SK-N-MC (cell line): ENCODE data around the gene ERBB4.

ENCODE experiments used
- DNase-seq: peaks from one replicate; pipeline ENCODE4 v3.0.0-alpha.2; 2011; ENCODE audit warnings: low read depth, low spot score
- H3K27ac ChIP-seq: fragments of 200-600 bp; sonication (generic); 2 replicates; pipeline ENCODE4 v1.5.1; 2016; ENCODE audit warnings: mixed run types
- H3K36me3 ChIP-seq: fragments of 200-600 bp; sonication (generic); 2 replicates; pipeline ENCODE4 v1.6.1; 2017; ENCODE audit warnings: antibody characterized with exemption, low read length, mixed read lengths; ENCODE audit not compliant: insufficient read depth
- H3K4me3 ChIP-seq: fragments of 200-600 bp; sonication (generic); 2 replicates; pipeline ENCODE4 v1.5.1; 2016
- H3K9ac ChIP-seq: fragments of 200-600 bp; sonication (generic); 2 replicates; pipeline ENCODE4 v1.8.0; 2017; ENCODE audit warnings: mixed run types, mixed read lengths; ENCODE audit not compliant: insufficient read length
- H3K9me3 ChIP-seq: fragments of 200-600 bp; sonication (generic); 2 replicates; pipeline ENCODE4 v1.6.1; 2017; ENCODE audit warnings: low read depth, mild to moderate bottlenecking, antibody characterized with exemption, low read length, moderate library complexity, mixed read lengths
- EZH2 ChIP-seq: fragments of 200-600 bp; sonication (generic); IDR thresholded peaks from one replicate; pipeline ENCODE4 v1.6.1; 2017; ENCODE audit warnings: antibody characterized with exemption
- FOXP2 ChIP-seq: optimal IDR thresholded peaks from 2 replicates; pipeline ENCODE3; 2011; ENCODE audit warnings: mild to moderate bottlenecking, moderate library complexity; ENCODE audit not compliant: insufficient read depth; ENCODE audit errors: extremely low read length, control extremely low read depth
- POLR2AphosphoS5 ChIP-seq: IDR thresholded peaks from 2 replicates; pipeline ENCODE4 v1.6.1; 2012; ENCODE audit warnings: mild to moderate bottlenecking, low read depth, low read length, borderline replicate concordance

ERBB4 gene

GRCh38 chr2:212538305-212539071 lies at the start of gene ERBB4:
TSS of gene ERBB4 (minus strand) at chr2:212538802. CDS start at chr2:212538530, 272 bp downstream.
- H3K9me3 ChIP-seq: no peaks in the 10 kb centered on the region
- H3K36me3 ChIP-seq: no peaks in the 10 kb centered on the region
- no peak for DNase-seq
- H3K9ac ChIP-seq: peak within 1 kb of the TSS; percentile 68
- TF ChIP-seq POLR2AphosphoS5: no peak
- no peak for TF ChIP-seq FOXP2
- TF ChIP-seq EZH2: no peak
- no peak within 1 kb of the TSS for H3K27ac ChIP-seq
- peak within 1 kb of the TSS; percentile 89 for H3K4me3 ChIP-seq

- peaks cover 5% of the 10 kb centered on the region; the same call in 1 of the 2 replicates for H3K9me3 ChIP-seq
Observed at GRCh38 chr2:212580117-212580516, 41.5 kb upstream of the ERBB4 start.

GRCh38 chr2:212556296-212556695 lies 17.7 kb upstream of the ERBB4 start:
- Histone ChIP-seq H3K9me3 (no peaks in the 10 kb centered on the region), H3K27ac (no peak overlapping the region), H3K9ac (no peak overlapping the region), H3K4me3 (no peak overlapping the region), H3K36me3 (no peaks in the 10 kb centered on the region)
- no peak for TF ChIP-seq POLR2AphosphoS5
- no peak for TF ChIP-seq FOXP2
- no peak for TF ChIP-seq EZH2
- DNase-seq: no peak

More at GRCh38 chr2:212580117-212580516, 41.5 kb upstream of the ERBB4 start:
- no peak overlapping the region for H3K27ac ChIP-seq
- H3K9ac ChIP-seq: no peak overlapping the region
- DNase-seq: no peak
- H3K36me3 ChIP-seq: no peaks in the 10 kb centered on the region
- H3K4me3 ChIP-seq: no peak overlapping the region
- TF ChIP-seq FOXP2: no peak

- no peak for TF ChIP-seq POLR2AphosphoS5
- Histone ChIP-seq H3K27ac (no peak overlapping the region; the same call in 1 of the 2 replicates), H3K36me3 (no peaks in the 10 kb centered on the region), H3K9me3 (no peaks in the 10 kb centered on the region), H3K9ac (no peak overlapping the region), H3K4me3 (no peak overlapping the region)
- no peak for DNase-seq
Observed at GRCh38 chr2:212554233-212554632, 15.6 kb upstream of the ERBB4 start.

GRCh38 chr2:212549941-212550340 lies 11.3 kb upstream of the ERBB4 start:
- Histone ChIP-seq H3K9ac (peak overlapping the region; percentile 43), H3K4me3 (no peak overlapping the region), H3K36me3 (no peaks in the 10 kb centered on the region), H3K27ac (peak overlapping the region; percentile 83), H3K9me3 (no peaks in the 10 kb centered on the region)
- TF ChIP-seq POLR2AphosphoS5: no peak
- no peak for TF ChIP-seq EZH2
- TF ChIP-seq FOXP2: no peak
- no peak for DNase-seq

- no peak for DNase-seq
- Histone ChIP-seq H3K4me3 (no peak overlapping the region), H3K9ac (peak overlapping the region; percentile 43), H3K27ac (peak overlapping the region; percentile 83), H3K9me3 (no peaks in the 10 kb centered on the region), H3K36me3 (no peaks in the 10 kb centered on the region)
- TF ChIP-seq EZH2: no peak
- no peak for TF ChIP-seq POLR2AphosphoS5
- no peak for TF ChIP-seq FOXP2
Observed at GRCh38 chr2:212549463-212549862, 10.9 kb upstream of the ERBB4 start.

- H3K27ac ChIP-seq: peak overlapping the region; percentile 42; the same call in 1 of the 2 replicates
- TF ChIP-seq FOXP2 (no peak), EZH2 (no peak), POLR2AphosphoS5 (no peak)
- no peak for DNase-seq
- peak overlapping the region; percentile 37 for H3K4me3 ChIP-seq
- H3K9me3 ChIP-seq: no peaks in the 10 kb centered on the region
- no peaks in the 10 kb centered on the region for H3K36me3 ChIP-seq
- H3K9ac ChIP-seq: peak overlapping the region; percentile 33
Observed at GRCh38 chr2:212548455-212548819, 9.8 kb upstream of the ERBB4 start.

- no peaks in the 10 kb centered on the region for H3K9me3 ChIP-seq
Observed at GRCh38 chr2:212547716-212548454, 9.3 kb upstream of the ERBB4 start.

More at GRCh38 chr2:212547716-212548454, 9.3 kb upstream of the ERBB4 start:
- H3K36me3 ChIP-seq: no peaks in the 10 kb centered on the region
- TF ChIP-seq FOXP2: no peak
- no peak for TF ChIP-seq POLR2AphosphoS5
- TF ChIP-seq EZH2: no peak
- peak overlapping the region; percentile 33 for H3K9ac ChIP-seq
- DNase-seq: no peak
- peak overlapping the region; percentile 42; the same call in 1 of the 2 replicates for H3K27ac ChIP-seq
- H3K4me3 ChIP-seq: peak overlapping the region; percentile 37
